ENCODE data around the gene RAB27A.

- TF ChIP-seq CTCF (IDR thresholded peaks at IDR 0.05; ENCODE audit: borderline replicate concordance, extremely low read depth, low read length, poor library complexity, severe bottlenecking) = no peak
- TF ChIP-seq EZH2 (IDR thresholded peaks at IDR 0.05; ENCODE audit: borderline replicate concordance, low read depth, low read length, severe bottlenecking) = no peak
Measured at GRCh38 chr15:55289011-55289745, 435 bp downstream of the RAB27A start.
